Osteoblast (primary cell): ENCODE results near the gene MTR. TPM values are rescaled to one million over a fixed set of nuclear protein-coding genes. Genes with fewer than 3 reads are reported as not detected.

Experiments used
- DNase-seq: peaks from one replicate; pipeline ENCODE4 v3.0.0; 2011; ENCODE audit warnings: low spot score, mixed read lengths; ENCODE audit not compliant: insufficient read length; ENCODE audit errors: missing footprints
- H2AFZ ChIP-seq: 2 replicates; pipeline ENCODE4 v1.6.0; 2011; ENCODE audit warnings: mild to moderate bottlenecking, low read length
- H3K27ac ChIP-seq: 2 replicates; pipeline ENCODE4 v1.5.1; 2011; ENCODE audit warnings: mild to moderate bottlenecking, low read depth, low read length, moderate library complexity
- H3K27me3 ChIP-seq: 2 replicates; pipeline ENCODE4 v1.6.0; 2012; ENCODE audit warnings: mild to moderate bottlenecking, control low read depth, inconsistent platforms, low read length, moderate library complexity; ENCODE audit not compliant: insufficient read depth
- H3K36me3 ChIP-seq: 2 replicates; pipeline ENCODE4 v1.5.1; 2011; ENCODE audit warnings: mild to moderate bottlenecking, low read length, control low read depth, moderate library complexity; ENCODE audit not compliant: insufficient read depth
- H3K4me1 ChIP-seq: 2 replicates; pipeline ENCODE4 v1.5.1; 2011; ENCODE audit warnings: mild to moderate bottlenecking, low read length, control low read depth, moderate library complexity; ENCODE audit not compliant: insufficient read depth
- H3K4me2 ChIP-seq: 2 replicates; pipeline ENCODE4 v1.6.0; 2011; ENCODE audit warnings: mild to moderate bottlenecking, low read length; ENCODE audit not compliant: insufficient read depth
- H3K4me3 ChIP-seq: fragments of 200-600 bp; sonication (generic); 3 replicates; pipeline ENCODE4 v1.5.1; 2012; ENCODE audit warnings: mild to moderate bottlenecking, low read length, inconsistent platforms; ENCODE audit not compliant: insufficient read depth
- H3K79me2 ChIP-seq: 2 replicates; pipeline ENCODE4 v1.6.0; 2012; ENCODE audit warnings: mild to moderate bottlenecking, low read length, control low read depth, inconsistent platforms; ENCODE audit not compliant: insufficient read depth
- H3K9me3 ChIP-seq: 2 replicates; pipeline ENCODE4 v1.5.1; 2011; ENCODE audit warnings: low read depth, low read length, control low read depth
- H4K20me1 ChIP-seq: 2 replicates; pipeline ENCODE4 v1.6.0; 2012; ENCODE audit warnings: mild to moderate bottlenecking, low read length, control low read depth; ENCODE audit not compliant: insufficient read depth
- total RNA-seq: library from RNA; depleted of rRNA; stranded (reverse); fragments of >200 nt; gene quantifications from 2 replicates; pipeline ENCODE4 v1.2.3, GENCODE V29; 2012
- TF ChIP-seq, protein P1 (sequence below): IDR thresholded peaks from 2 replicates; pipeline ENCODE4 v1.5.1; 2011; ENCODE audit warnings: mild to moderate bottlenecking, low read depth, low read length, moderate library complexity; ENCODE audit errors: extremely low read depth

MTR gene
- total RNA-seq, 1 donor = 30.0 TPM

DNA sequence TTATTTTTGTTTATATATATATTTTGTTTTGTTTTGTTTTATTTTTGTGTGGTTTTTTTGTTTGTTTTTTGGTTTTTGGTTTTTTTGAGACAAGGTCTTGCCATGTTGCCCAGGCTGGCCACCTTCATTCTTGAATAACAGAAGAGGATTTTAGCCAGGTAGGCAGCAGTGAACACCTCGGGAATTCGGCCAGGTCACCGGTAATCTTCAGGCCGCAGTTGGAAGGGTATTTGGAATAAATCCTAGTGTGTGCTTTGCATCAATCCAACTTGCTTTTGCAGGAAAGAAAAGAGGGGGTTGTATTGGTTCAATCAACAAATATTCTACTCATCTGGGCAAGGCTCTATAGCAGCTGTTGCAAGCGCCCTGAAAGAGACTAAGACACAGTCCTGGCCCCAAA lies 155.3 kb downstream of the MTR start:
- H2AFZ ChIP-seq = no peak overlapping the region
- no peaks in the 10 kb centered on the region for H3K27me3 ChIP-seq
- H3K4me1 ChIP-seq = no peaks in the 10 kb centered on the region
- H3K4me3 ChIP-seq = no peak overlapping the region
- TF ChIP-seq, protein P1, sequence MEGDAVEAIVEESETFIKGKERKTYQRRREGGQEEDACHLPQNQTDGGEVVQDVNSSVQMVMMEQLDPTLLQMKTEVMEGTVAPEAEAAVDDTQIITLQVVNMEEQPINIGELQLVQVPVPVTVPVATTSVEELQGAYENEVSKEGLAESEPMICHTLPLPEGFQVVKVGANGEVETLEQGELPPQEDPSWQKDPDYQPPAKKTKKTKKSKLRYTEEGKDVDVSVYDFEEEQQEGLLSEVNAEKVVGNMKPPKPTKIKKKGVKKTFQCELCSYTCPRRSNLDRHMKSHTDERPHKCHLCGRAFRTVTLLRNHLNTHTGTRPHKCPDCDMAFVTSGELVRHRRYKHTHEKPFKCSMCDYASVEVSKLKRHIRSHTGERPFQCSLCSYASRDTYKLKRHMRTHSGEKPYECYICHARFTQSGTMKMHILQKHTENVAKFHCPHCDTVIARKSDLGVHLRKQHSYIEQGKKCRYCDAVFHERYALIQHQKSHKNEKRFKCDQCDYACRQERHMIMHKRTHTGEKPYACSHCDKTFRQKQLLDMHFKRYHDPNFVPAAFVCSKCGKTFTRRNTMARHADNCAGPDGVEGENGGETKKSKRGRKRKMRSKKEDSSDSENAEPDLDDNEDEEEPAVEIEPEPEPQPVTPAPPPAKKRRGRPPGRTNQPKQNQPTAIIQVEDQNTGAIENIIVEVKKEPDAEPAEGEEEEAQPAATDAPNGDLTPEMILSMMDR = no peak
- no peak overlapping the region for H3K4me2 ChIP-seq
- no peak for DNase-seq
- H3K9me3 ChIP-seq = no peaks in the 10 kb centered on the region
- H3K27ac ChIP-seq = no peak overlapping the region
- H3K79me2 ChIP-seq = no peaks in the 10 kb centered on the region
- H4K20me1 ChIP-seq = no peaks in the 10 kb centered on the region
- H3K36me3 ChIP-seq = no peaks in the 10 kb centered on the region

DNA sequence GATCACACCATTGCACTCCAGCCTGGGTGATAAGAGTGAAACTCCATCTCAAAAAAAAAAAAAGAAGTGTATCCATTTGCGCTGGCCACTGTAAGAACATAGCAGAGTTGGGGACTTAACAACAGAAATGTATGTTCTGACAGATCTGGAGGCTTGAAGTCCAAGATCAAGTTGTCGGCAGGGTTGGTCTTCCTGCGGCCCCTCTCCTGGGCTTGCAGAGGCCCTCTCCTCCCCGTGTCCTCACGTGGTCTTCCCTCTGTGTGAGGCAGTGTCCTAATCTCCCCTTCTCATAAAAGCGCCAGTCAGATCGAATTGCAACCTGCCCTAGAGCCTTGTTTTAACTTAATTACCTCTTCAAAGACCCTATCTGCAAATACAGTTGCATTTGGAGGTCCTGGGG lies 156.6 kb downstream of the MTR start:
- DNase-seq = no peak
- Histone ChIP-seq H2AFZ (no peak overlapping the region), H3K27ac (no peak overlapping the region), H3K4me3 (no peak overlapping the region), H3K4me2 (no peak overlapping the region), H3K79me2 (no peaks in the 10 kb centered on the region), H3K36me3 (no peaks in the 10 kb centered on the region), H4K20me1 (no peaks in the 10 kb centered on the region), H3K27me3 (no peaks in the 10 kb centered on the region), H3K9me3 (no peaks in the 10 kb centered on the region), H3K4me1 (no peaks in the 10 kb centered on the region)
- TF ChIP-seq, protein P1 = no peak

DNA sequence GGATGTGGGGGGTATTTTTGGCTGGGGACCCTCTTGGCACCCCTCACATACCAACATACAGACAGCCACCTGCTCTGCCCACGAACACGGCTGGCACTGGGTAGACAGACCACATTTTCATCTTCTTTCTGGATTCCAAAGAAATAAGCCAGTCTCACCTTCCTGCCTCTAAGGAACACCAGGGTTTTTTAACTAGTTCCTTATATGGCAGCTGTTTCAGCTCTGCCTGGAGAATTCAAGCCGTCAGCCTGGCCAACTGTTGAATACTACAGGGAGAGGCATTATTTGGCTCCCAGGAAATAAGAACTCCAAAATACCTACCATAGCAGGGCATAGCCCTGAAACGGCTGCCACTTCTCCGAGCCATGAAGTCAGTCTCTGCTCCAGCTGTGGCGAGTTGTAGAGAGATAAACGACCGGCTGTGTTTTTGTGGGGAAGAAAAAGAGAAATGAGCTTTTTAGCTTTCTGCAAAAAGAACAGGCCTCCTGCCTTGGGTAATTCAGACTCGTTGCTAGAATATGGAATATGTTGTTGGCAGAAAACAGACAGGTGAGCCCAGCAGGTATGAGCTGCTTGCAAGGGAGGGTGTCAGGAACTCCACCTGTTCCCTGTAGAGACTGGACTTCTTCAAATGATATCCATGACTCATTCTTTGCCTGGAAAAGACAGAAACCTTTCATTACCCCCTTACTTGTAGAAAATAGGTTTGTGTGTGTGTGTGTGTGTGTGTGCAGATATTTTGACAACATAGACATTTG lies 157.3 kb downstream of the MTR start:
- Histone ChIP-seq H3K36me3 (no peaks in the 10 kb centered on the region), H3K27ac (no peak overlapping the region), H3K9me3 (no peaks in the 10 kb centered on the region), H3K4me2 (no peak overlapping the region), H3K4me1 (no peaks in the 10 kb centered on the region), H3K4me3 (no peak overlapping the region), H3K27me3 (no peaks in the 10 kb centered on the region), H2AFZ (no peak overlapping the region), H3K79me2 (no peaks in the 10 kb centered on the region), H4K20me1 (no peaks in the 10 kb centered on the region)
- TF ChIP-seq, protein P1 = no peak
- no peak for DNase-seq

DNA sequence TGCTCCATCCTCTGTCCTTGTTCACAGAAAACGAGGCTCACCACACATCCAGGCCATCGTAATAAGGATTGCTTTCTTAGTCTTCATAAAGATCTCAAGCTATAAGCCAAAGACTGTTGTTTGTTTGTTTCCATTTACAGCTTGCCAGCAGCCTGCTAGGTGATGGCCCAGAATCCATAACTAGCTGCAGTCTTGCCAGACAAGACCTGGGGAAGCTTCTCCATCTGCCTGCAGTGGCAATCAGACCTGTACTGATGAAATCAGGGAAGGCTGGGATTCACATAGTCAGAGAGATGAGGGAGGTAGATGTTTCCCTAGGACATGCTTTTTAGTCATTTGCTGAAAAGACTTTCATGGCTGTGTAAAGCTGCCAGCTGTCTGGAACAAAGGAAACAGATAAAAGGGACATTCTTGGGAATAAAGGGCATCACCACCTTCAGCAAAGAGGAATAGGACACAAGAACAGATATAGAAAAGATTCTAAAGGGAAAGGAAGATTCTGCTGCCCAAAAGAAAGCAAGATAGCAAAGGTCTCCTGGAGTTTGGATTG lies 158.1 kb downstream of the MTR start:
- H3K79me2 ChIP-seq = no peaks in the 10 kb centered on the region
- H3K4me3 ChIP-seq = no peak overlapping the region
- no peaks in the 10 kb centered on the region for H3K9me3 ChIP-seq
- H4K20me1 ChIP-seq = no peaks in the 10 kb centered on the region
- no peak overlapping the region for H3K27ac ChIP-seq
- no peaks in the 10 kb centered on the region for H3K27me3 ChIP-seq
- TF ChIP-seq, protein P1 = no peak
- H2AFZ ChIP-seq = no peak overlapping the region
- no peaks in the 10 kb centered on the region for H3K36me3 ChIP-seq
- DNase-seq = no peak
- H3K4me1 ChIP-seq = no peaks in the 10 kb centered on the region
- H3K4me2 ChIP-seq = no peak overlapping the region
